NCI-H1092 treated with DMSO at 0.1 percent for 48 hours (cell line): Measurements from ENCODE around the gene IQGAP3.

Experiments
- DNase-seq: peaks from one replicate; lab custom pipeline; 2025; lab: John Stamatoyannopoulos, UW

The IQGAP3 gene

GRCh38 chr1:156539818-156540355 lies 32.5 kb downstream of the IQGAP3 start:
- DNase-seq, result no peak

GRCh38 chr1:156538711-156539440 lies 33.5 kb downstream of the IQGAP3 start:
- no peak for DNase-seq

- DNase-seq, result no peak
These were observed 35.3 kb downstream of the IQGAP3 start for GRCh38 chr1:156537027-156537426.

- DNase-seq, result no peak
These were observed 37.8 kb downstream of the IQGAP3 start for GRCh38 chr1:156534424-156535060.

GRCh38 chr1:156533568-156534220 lies 38.7 kb downstream of the IQGAP3 start:
- no peak for DNase-seq

- no peak for DNase-seq
These were observed 40.0 kb downstream of the IQGAP3 start for GRCh38 chr1:156532374-156532773.

GRCh38 chr1:156530006-156530405 lies 42.4 kb downstream of the IQGAP3 start:
- DNase-seq, result no peak

- no peak for DNase-seq
These were observed 43.4 kb downstream of the IQGAP3 start for GRCh38 chr1:156528875-156529425.

- DNase-seq, result no peak
These were observed 44.1 kb downstream of the IQGAP3 start for GRCh38 chr1:156528231-156528630.

- no peak for DNase-seq
These were observed 44.8 kb downstream of the IQGAP3 start for GRCh38 chr1:156527584-156527983.

GRCh38 chr1:156525856-156526489 lies 46.4 kb downstream of the IQGAP3 start:
- no peak for DNase-seq

GRCh38 chr1:156525071-156525501 lies 47.3 kb downstream of the IQGAP3 start:
- no peak for DNase-seq

- DNase-seq, result no peak
These were observed 47.9 kb downstream of the IQGAP3 start for GRCh38 chr1:156524481-156524869.

GRCh38 chr1:156523801-156524480 lies 48.4 kb downstream of the IQGAP3 start:
- DNase-seq, result no peak

GRCh38 chr1:156522443-156522970 lies 49.9 kb downstream of the IQGAP3 start:
- DNase-seq, result no peak

- no peak for DNase-seq
These were observed 54.6 kb downstream of the IQGAP3 start for GRCh38 chr1:156517748-156518147.

- no peak for DNase-seq
These were observed 55.5 kb downstream of the IQGAP3 start for GRCh38 chr1:156516821-156517220.

- DNase-seq, result no peak
These were observed 56.4 kb downstream of the IQGAP3 start for GRCh38 chr1:156515956-156516355.

- no peak for DNase-seq
These were observed 59.2 kb downstream of the IQGAP3 start for GRCh38 chr1:156513185-156513584.

GRCh38 chr1:156511644-156512043 lies 60.7 kb downstream of the IQGAP3 start:
- no peak for DNase-seq

GRCh38 chr1:156510709-156511108 lies 61.7 kb downstream of the IQGAP3 start:
- no peak for DNase-seq
